HCT116 (cell line): ENCODE results near the gene MFSD8. TPM values are rescaled to one million over a fixed set of nuclear protein-coding genes. Genes with fewer than 3 reads are reported as not detected.

Experiments
- ATAC-seq: fragments of 200-7000 bp; cut with Tn5 transposase; 2 replicates; pipeline ENCODE4 v1.9.1; 2020; ENCODE audit warnings: mild to moderate bottlenecking, moderate library complexity
- BruUV-seq: library from RNA; stranded (reverse); fragments of 400-500 nt; replicated peaks from 2 replicates; lab custom pipeline; 2021; lab: Mats Ljungman, UMichigan
- CTCF ChIA-PET: fragments of 300-600 bp; sonication (Branson Sonifier 250); formaldehyde crosslinking; loops from one replicate; lab custom pipeline; 2021; ENCODE audit warnings: antibody characterized with exemption; lab: Charles Lee
- POLR2A ChIA-PET: fragments of 300-600, 350-600 bp; sonication (Branson Sonifier 250); formaldehyde crosslinking; loops from one replicate; lab custom pipeline; 2021; ENCODE audit warnings: antibody characterized with exemption; lab: Charles Lee
- RAD21 ChIA-PET, 2 experiments: fragments of 300-600 bp; sonication (Branson Sonifier 250); formaldehyde crosslinking; loops; one replicate each; lab custom pipeline; 2023; ENCODE audit warnings: low total read pairs in 2 of 2; ENCODE audit not compliant: uncharacterized antibody in 2 of 2, unreplicated experiment in 2 of 2, low non-redundant PET in 1 of 2; lab: Charles Lee
- DNase-seq: peaks from one replicate; pipeline ENCODE4 v3.0.0-alpha.2; 2010; ENCODE audit warnings: low read depth, low spot score
- H2AFZ ChIP-seq: fragments of 200-600 bp; shearing (Covaris generic), sonication (generic); 2 replicates; pipeline ENCODE4 v1.6.1; 2017; ENCODE audit warnings: low read depth, mixed run types, mixed read lengths, antibody characterized with exemption, low read length; ENCODE audit not compliant: poor library complexity, severe bottlenecking
- H3K27ac ChIP-seq: 2 replicates; pipeline ENCODE4 v1.5.1; 2012; ENCODE audit warnings: low read depth, low read length
- H3K27me3 ChIP-seq: fragments of 200-600 bp; sonication (generic); 2 replicates; pipeline ENCODE4 v1.6.1; 2016; ENCODE audit warnings: mixed run types, low read length, mixed read lengths; ENCODE audit not compliant: insufficient read depth
- H3K36me3 ChIP-seq, 2 experiments: fragments of 200-500 bp in 1 of 2; fragments of 200-600 bp in 1 of 2; sonication (Bioruptor generic) in 1 of 2; sonication (generic) in 1 of 2; 2 replicates each; pipeline versions ENCODE4 v1.5.1 to v1.6.1; 2014 to 2016; ENCODE audit warnings: low read length in 2 of 2, inconsistent platforms in 1 of 2, mixed read lengths in 1 of 2, mixed run types in 1 of 2; ENCODE audit not compliant: insufficient read depth in 2 of 2, control insufficient read depth in 1 of 2
- H3K4me1 ChIP-seq, 2 experiments: fragments of 200-600 bp in 1 of 2; sonication (generic) in 1 of 2; 2 replicates each; pipeline versions ENCODE4 v1.5.1 to v1.6.1; 2012 to 2017; ENCODE audit warnings: low read length in 2 of 2, inconsistent platforms in 1 of 2, mild to moderate bottlenecking in 1 of 2, mixed read lengths in 1 of 2, mixed run types in 1 of 2, moderate library complexity in 1 of 2; ENCODE audit not compliant: insufficient read depth in 2 of 2, control insufficient read depth in 1 of 2
- H3K4me2 ChIP-seq: fragments of 200-600 bp; sonication (generic); 2 replicates; pipeline ENCODE4 v1.6.1; 2017; ENCODE audit warnings: mixed run types, low read length, mixed read lengths
- H3K4me3 ChIP-seq, 2 experiments: fragments of 200-600 bp in 1 of 2; sonication (generic) in 1 of 2; replicated peaks in 1 of 2; 2 replicates each; pipeline ENCODE4 v1.5.1; 2011 to 2016; ENCODE audit warnings: low read length in 2 of 2, control low read depth in 1 of 2, low read depth in 1 of 2, mild to moderate bottlenecking in 1 of 2, mixed read lengths in 1 of 2, mixed run types in 1 of 2
- H3K79me2 ChIP-seq: fragments of 200-600 bp; sonication (generic); 2 replicates; pipeline ENCODE4 v1.6.1; 2017; ENCODE audit warnings: mild to moderate bottlenecking, mixed run types, low read length, moderate library complexity, mixed read lengths; ENCODE audit not compliant: insufficient read depth
- H3K9ac ChIP-seq: fragments of 200-600 bp; sonication (generic); 2 replicates; pipeline ENCODE4 v1.6.1; 2016; ENCODE audit warnings: low read length, mixed read lengths
- H3K9me2 ChIP-seq: fragments of 200-600 bp; sonication (generic), shearing (Covaris generic); 2 replicates; pipeline ENCODE4 v1.6.1; 2017; ENCODE audit warnings: mixed run types, mild to moderate bottlenecking, moderate library complexity; ENCODE audit not compliant: insufficient read depth
- H3K9me3 ChIP-seq, 2 experiments: fragments of 200-500 bp in 1 of 2; fragments of 200-600 bp in 1 of 2; sonication (Bioruptor generic) in 1 of 2; sonication (generic) in 1 of 2; 2 replicates each; pipeline ENCODE4 v1.6.1; 2014 to 2017; ENCODE audit warnings: low read length in 2 of 2, mixed read lengths in 2 of 2, inconsistent platforms in 1 of 2, low read depth in 1 of 2, mild to moderate bottlenecking in 1 of 2, mixed run types in 1 of 2, moderate library complexity in 1 of 2; ENCODE audit not compliant: control insufficient read depth in 1 of 2, insufficient read depth in 1 of 2
- H4K20me1 ChIP-seq: fragments of 200-600 bp; sonication (generic), shearing (Covaris generic); 2 replicates; pipeline ENCODE4 v1.6.1; 2017; ENCODE audit warnings: mixed run types, mild to moderate bottlenecking, moderate library complexity; ENCODE audit not compliant: insufficient read depth
- EGR1 ChIP-seq: IDR thresholded peaks from 2 replicates; pipeline ENCODE4 v1.6.1; 2012; ENCODE audit warnings: low read depth
- ELF1 ChIP-seq: IDR thresholded peaks from 2 replicates; pipeline ENCODE4 v1.6.1; 2012; ENCODE audit warnings: low read depth, borderline replicate concordance
- EZH2phosphoT487 ChIP-seq: fragments of 200-600 bp; IDR thresholded peaks from 2 replicates; pipeline ENCODE4 v1.6.1; 2018; ENCODE audit warnings: antibody characterized with exemption, borderline replicate concordance
- FOSL1 ChIP-seq: IDR thresholded peaks from 2 replicates; pipeline ENCODE4 v1.6.1; 2012; ENCODE audit warnings: low read depth
- POLR2AphosphoS5 ChIP-seq: IDR thresholded peaks from 2 replicates; pipeline ENCODE4 v1.6.1; 2011; ENCODE audit warnings: mild to moderate bottlenecking, low read depth, low read length, moderate library complexity
- RAD21 ChIP-seq: IDR thresholded peaks from 2 replicates; pipeline ENCODE4 v1.6.1; 2012; ENCODE audit warnings: low read depth, mild to moderate bottlenecking
- SIN3A ChIP-seq: IDR thresholded peaks from 2 replicates; pipeline ENCODE4 v1.6.1; 2012; ENCODE audit warnings: low read depth
- SP1 ChIP-seq: IDR thresholded peaks from 2 replicates; pipeline ENCODE4 v1.6.1; 2012; ENCODE audit warnings: low read depth
- SRF ChIP-seq: IDR thresholded peaks from 2 replicates; pipeline ENCODE4 v1.6.1; 2012; ENCODE audit warnings: low read depth
- ZFX ChIP-seq: fragments of 450-650 bp; IDR thresholded peaks from 2 replicates; pipeline ENCODE4 v1.6.1; 2017
- intact Hi-C: fragments of 100-400 bp; cut with micrococcal nuclease; formaldehyde crosslinking; loops from 2 replicates; pipeline ENCODE4 v1.10.0; 2022
- total RNA-seq: library from RNA; stranded (reverse); gene quantifications from one replicate; pipeline ENCODE4 v1.2.1, GENCODE V29; 2021; ENCODE audit not compliant: unreplicated experiment
- TF ChIP-seq, protein P1 (sequence below): IDR thresholded peaks from 2 replicates; pipeline ENCODE4 v1.6.1; 2012
- TF ChIP-seq, protein P2 (sequence below): IDR thresholded peaks from 2 replicates; pipeline ENCODE4 v1.6.1; 2011; ENCODE audit warnings: mild to moderate bottlenecking, low read length, moderate library complexity; ENCODE audit not compliant: insufficient replicate concordance; ENCODE audit errors: extremely low read depth

The MFSD8 gene
- total RNA-seq, 1 experiment from 2014 or later, result 17.1 TPM

DNA sequence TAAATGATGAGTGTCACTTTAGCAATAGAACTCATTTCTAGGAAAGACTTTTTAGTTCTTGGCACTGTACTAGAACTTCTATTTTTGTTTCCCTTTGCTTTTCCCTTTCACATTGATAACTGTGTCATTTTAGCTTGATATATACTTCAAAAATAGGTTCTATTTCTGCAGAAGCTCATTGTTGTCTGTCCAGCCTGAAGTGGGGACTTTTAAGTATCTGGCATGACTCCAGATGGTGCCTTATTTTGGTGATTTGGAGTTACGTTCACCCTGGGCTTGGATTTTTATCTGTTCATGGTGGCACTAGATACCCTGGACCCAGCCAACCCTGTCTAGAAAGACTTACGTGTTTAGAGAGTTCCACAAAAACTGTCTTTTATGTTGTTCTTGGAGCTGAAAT is 3.6 kb upstream of the MFSD8 start:
- intact Hi-C loops, result loop anchor here (5.0 kb wide), 1 partner anchor 86 kb away; the partner anchor contains the start of gene PLK4
- Histone ChIP-seq H3K79me2 (peaks cover 46% of the 10 kb centered on the region), H2AFZ (no peak overlapping the region)
- RAD21 ChIA-PET, result no interaction called here
- TF ChIP-seq EZH2phosphoT487 (no peak), SP1 (no peak), FOSL1 (no peak), ZFX (no peak), RAD21 (no peak), SIN3A (no peak), SRF (no peak), EGR1 (no peak), ELF1 (no peak)
- TF ChIP-seq, protein P1, sequence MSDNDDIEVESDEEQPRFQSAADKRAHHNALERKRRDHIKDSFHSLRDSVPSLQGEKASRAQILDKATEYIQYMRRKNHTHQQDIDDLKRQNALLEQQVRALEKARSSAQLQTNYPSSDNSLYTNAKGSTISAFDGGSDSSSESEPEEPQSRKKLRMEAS, result no peak
- TF ChIP-seq, all 23 proteins: peak for 0
- Histone ChIP-seq H3K4me3 (no peak overlapping the region), H4K20me1 (no peaks in the 10 kb centered on the region), H3K27ac (no peak overlapping the region), H3K36me3 (no peaks in the 10 kb centered on the region), H3K9me2 (no peaks in the 10 kb centered on the region), H3K4me2 (no peak overlapping the region), H3K9ac (no peak overlapping the region), H3K4me1 (peaks cover 5 to 10% of the 10 kb centered on the region in 2 experiments; a peak in 3 of 4 replicates), H3K27me3 (no peaks in the 10 kb centered on the region), H3K9me3 (no peaks in the 10 kb centered on the region)
- ChIA-PET CTCF (no interaction called here), POLR2A (no interaction called here)
- no TSS peak for BruUV-seq
- ATAC-seq, result no peak
- DNase-seq, result no peak

DNA sequence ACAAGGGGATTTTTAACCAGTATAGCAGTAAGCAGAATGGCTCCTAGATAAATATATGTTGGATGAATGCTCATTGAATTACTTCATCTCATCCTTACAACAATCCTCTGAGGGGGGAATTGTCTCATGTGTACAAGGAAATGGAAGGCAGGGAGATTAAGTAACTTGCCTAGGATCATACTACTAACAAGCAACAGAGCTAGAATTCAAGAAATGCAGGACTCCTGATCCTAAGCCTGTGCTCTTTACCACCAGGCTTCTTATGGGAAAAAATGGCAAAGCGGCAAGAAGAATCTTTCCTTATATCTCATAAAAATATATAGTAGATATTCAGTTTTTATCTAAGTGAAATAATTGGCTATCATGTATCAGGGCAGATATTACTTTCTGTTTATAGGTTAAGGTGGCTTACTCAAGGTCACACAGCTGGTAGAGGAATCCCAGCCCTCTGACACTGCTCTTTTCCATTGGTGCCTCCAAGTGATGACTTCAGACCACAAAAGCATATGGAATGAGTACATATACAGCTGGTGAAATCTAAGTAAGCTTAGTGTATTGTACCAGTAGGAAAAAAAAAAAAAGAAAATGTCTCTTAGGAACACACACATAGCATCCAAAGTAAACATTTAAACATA is 2.3 kb upstream of the MFSD8 start:
- ATAC-seq, result no peak
- no peaks in the 10 kb centered on the region for H3K9me3 ChIP-seq
- H3K9me2 ChIP-seq, result no peaks in the 10 kb centered on the region
- H3K27ac ChIP-seq, result no peak overlapping the region
- BruUV-seq, result no TSS peak
- DNase-seq, result no peak
- H2AFZ ChIP-seq, result no peak overlapping the region
- H3K36me3 ChIP-seq, result no peaks in the 10 kb centered on the region; a peak in 1 of 4 replicates
- peak overlapping the region; percentile 74; the same call in 1 of the 2 replicates for H3K4me2 ChIP-seq
- peaks cover 5 to 14% of the 10 kb centered on the region in 2 experiments; a peak in 3 of 4 replicates for H3K4me1 ChIP-seq
- no peak overlapping the region for H3K9ac ChIP-seq
- ChIA-PET RAD21 (no interaction called here), POLR2A (no interaction called here), CTCF (interaction anchor here (0.9 kb wide), 1 partner anchor 84 kb away, joined by 3 read pairs; no protein-coding TSS in a partner anchor)
- no peak overlapping the region for H3K4me3 ChIP-seq
- intact Hi-C loops, result loop anchor here (5.0 kb wide), 1 partner anchor 85 kb away; the partner anchor contains the start of gene PLK4
- H3K27me3 ChIP-seq, result no peaks in the 10 kb centered on the region
- peaks cover 59% of the 10 kb centered on the region for H3K79me2 ChIP-seq
- TF ChIP-seq ELF1 (no peak), SP1 (no peak), POLR2AphosphoS5 (no peak), FOSL1 (no peak), RAD21 (no peak)
- TF ChIP-seq, protein P2, sequence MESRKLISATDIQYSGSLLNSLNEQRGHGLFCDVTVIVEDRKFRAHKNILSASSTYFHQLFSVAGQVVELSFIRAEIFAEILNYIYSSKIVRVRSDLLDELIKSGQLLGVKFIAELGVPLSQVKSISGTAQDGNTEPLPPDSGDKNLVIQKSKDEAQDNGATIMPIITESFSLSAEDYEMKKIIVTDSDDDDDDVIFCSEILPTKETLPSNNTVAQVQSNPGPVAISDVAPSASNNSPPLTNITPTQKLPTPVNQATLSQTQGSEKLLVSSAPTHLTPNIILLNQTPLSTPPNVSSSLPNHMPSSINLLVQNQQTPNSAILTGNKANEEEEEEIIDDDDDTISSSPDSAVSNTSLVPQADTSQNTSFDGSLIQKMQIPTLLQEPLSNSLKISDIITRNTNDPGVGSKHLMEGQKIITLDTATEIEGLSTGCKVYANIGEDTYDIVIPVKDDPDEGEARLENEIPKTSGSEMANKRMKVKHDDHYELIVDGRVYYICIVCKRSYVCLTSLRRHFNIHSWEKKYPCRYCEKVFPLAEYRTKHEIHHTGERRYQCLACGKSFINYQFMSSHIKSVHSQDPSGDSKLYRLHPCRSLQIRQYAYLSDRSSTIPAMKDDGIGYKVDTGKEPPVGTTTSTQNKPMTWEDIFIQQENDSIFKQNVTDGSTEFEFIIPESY, result no peak
- no peaks in the 10 kb centered on the region for H4K20me1 ChIP-seq
